ENCODE measurements around the gene HUS1B.

HUS1B gene

DNA sequence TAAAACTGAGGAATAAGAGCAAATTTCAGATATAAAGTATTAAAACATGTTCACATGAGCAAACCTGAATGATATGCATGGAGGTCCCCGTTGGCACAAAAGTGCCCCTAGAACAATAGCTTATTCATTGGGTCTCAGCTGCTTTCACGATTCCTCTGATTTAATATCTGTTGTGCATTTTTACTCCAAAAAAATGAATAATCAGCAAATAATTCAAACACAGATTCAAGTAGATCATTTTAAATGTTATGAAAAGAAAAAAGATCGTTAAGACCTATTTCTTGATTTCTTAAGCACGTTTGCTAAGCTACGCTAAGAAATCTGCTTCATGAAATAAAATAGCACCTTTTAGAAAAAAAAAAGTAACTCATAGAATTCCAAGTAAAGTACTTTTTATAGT is 21.7 kb downstream of the HUS1B start:
- Histone ChIP-seq H3K27ac (ENCODE audit: low read depth, low read length) (no peak overlapping the region), H3K4me1 (ENCODE audit: control insufficient read depth, insufficient read depth, low read length) (no peaks in the 10 kb centered on the region), H3K36me3 (ENCODE audit: control insufficient read depth, insufficient read depth, low read length) (peaks cover 3% of the 10 kb centered on the region), H3K9ac (ENCODE audit: low read length) (no peak overlapping the region), H3K4me3 (ENCODE audit: low read length) (no peak overlapping the region), H3K27me3 (ENCODE audit: control insufficient read depth, insufficient read depth, low read length) (no peaks in the 10 kb centered on the region)

DNA sequence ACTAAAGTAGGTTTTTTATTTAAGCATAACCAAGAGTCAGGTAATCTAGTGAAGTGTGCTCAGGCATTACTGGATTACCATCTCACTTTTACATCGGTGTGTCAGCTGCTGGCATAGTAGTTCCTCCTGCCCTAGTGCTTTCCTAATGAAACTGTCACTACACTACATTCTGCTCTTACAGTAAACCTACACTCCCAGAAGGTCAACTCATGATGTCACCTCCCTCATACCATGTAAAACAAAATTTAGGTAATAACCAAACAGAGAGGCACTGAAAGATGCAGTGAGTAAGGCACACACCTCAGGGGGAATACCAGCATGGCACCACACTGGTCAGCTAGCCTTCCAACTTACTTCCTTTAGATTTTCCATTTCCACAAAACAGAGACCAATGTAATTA is 23.3 kb downstream of the HUS1B start:
- H3K27me3 ChIP-seq (ENCODE audit: control insufficient read depth, insufficient read depth, low read length) = no peaks in the 10 kb centered on the region
- no peak overlapping the region for H3K9ac ChIP-seq (ENCODE audit: low read length)
- no peaks in the 10 kb centered on the region for H3K4me1 ChIP-seq (ENCODE audit: control insufficient read depth, insufficient read depth, low read length)
- peaks cover 3% of the 10 kb centered on the region for H3K36me3 ChIP-seq (ENCODE audit: control insufficient read depth, insufficient read depth, low read length)
- H3K4me3 ChIP-seq (ENCODE audit: low read length) = no peak overlapping the region
- H3K27ac ChIP-seq (ENCODE audit: low read depth, low read length) = no peak overlapping the region

DNA sequence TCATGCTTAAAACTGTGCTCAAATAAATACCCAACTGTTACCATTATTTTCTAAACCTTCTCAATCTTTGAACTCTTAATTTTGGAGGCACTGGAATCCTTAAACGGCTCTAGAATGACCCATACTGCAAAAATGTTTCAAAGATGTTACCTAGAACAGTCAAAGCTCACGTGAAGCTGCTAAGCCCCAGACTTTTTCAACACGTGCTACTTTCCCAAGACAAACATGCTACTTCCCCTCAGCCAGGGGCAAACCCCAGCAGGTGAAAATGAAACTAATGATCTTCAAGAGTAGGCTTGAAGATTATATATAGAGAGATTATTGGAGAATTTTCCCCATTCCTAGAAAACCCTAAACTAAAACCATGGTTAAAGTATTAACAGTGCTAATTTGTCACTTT is 28.1 kb downstream of the HUS1B start:
- Histone ChIP-seq H3K4me1 (ENCODE audit: control insufficient read depth, insufficient read depth, low read length) (peaks cover 6% of the 10 kb centered on the region), H3K9ac (ENCODE audit: low read length) (no peak overlapping the region), H3K27ac (ENCODE audit: low read depth, low read length) (no peak overlapping the region), H3K4me3 (ENCODE audit: low read length) (no peak overlapping the region), H3K36me3 (ENCODE audit: control insufficient read depth, insufficient read depth, low read length) (no peaks in the 10 kb centered on the region), H3K27me3 (ENCODE audit: control insufficient read depth, insufficient read depth, low read length) (no peaks in the 10 kb centered on the region)

DNA sequence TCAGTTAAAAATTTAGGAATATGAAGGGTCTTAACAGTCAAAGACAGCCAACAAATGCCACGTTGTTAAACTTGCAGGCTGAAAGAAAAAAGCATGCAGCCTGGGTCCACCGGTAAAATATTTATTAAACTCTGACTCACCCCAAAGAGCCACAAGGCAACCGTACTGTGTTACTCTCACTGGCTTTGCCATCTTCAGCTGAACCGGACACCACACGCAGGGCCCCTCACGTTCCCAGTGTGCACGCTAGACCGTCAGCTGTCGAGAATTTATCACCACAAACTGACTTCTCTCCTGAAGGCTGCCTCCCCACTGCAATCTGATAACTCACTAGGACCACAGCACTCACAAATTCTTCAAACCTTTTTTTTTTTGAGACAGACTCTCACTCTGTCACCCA is 30.7 kb downstream of the HUS1B start:
- Histone ChIP-seq H3K4me1 (ENCODE audit: control insufficient read depth, insufficient read depth, low read length) (peaks cover 6% of the 10 kb centered on the region), H3K27ac (ENCODE audit: low read depth, low read length) (peak overlapping the region; percentile 68), H3K4me3 (ENCODE audit: low read length) (no peak overlapping the region), H3K9ac (ENCODE audit: low read length) (no peak overlapping the region), H3K27me3 (ENCODE audit: control insufficient read depth, insufficient read depth, low read length) (no peaks in the 10 kb centered on the region), H3K36me3 (ENCODE audit: control insufficient read depth, insufficient read depth, low read length) (no peaks in the 10 kb centered on the region)

DNA sequence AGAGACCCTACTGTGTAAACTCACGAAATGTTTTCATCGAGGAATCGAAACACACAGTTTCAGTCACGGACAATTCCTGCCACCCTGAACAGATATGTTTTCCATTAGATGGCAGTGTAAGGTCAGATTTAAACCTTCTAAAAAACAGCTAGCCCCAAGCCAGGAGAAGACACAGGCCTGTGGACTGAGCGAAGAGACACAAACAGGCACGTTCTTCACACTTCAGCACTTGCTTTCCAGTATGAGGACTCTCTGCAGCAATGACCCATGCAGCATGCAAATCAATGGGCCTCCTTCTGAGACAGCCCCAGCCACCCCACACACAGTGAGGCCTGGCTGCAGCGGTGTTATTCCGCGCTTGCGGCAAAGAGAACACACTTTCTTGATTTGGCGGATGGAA is 31.9 kb downstream of the HUS1B start:
- Histone ChIP-seq H3K4me3 (ENCODE audit: low read length) (no peak overlapping the region), H3K27me3 (ENCODE audit: control insufficient read depth, insufficient read depth, low read length) (no peaks in the 10 kb centered on the region), H3K9ac (ENCODE audit: low read length) (no peak overlapping the region), H3K36me3 (ENCODE audit: control insufficient read depth, insufficient read depth, low read length) (no peaks in the 10 kb centered on the region), H3K4me1 (ENCODE audit: control insufficient read depth, insufficient read depth, low read length) (peaks cover 6% of the 10 kb centered on the region), H3K27ac (ENCODE audit: low read depth, low read length) (peak overlapping the region; percentile 70)

DNA sequence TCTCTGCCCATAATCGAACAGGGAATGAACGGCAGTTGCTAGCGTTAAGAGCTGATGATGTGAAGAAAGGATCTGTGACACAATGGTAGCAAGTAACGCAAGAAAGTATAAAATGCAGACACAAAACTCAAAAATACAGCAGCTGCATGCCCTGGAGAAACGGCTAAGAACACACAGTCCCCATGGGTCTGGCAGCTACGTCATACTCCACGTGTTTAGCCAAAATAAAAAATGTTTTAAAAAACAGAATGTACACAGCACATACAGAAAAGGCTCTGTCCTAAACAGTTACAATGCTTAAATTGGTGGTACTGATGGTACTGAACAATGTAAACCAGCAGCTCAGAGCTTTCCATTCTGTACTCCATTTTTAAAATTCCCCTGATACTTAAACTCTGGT is 34.4 kb downstream of the HUS1B start:
- Histone ChIP-seq H3K27me3 (ENCODE audit: control insufficient read depth, insufficient read depth, low read length) (no peaks in the 10 kb centered on the region), H3K4me3 (ENCODE audit: low read length) (no peak overlapping the region), H3K4me1 (ENCODE audit: control insufficient read depth, insufficient read depth, low read length) (peaks cover 6% of the 10 kb centered on the region), H3K36me3 (ENCODE audit: control insufficient read depth, insufficient read depth, low read length) (no peaks in the 10 kb centered on the region), H3K27ac (ENCODE audit: low read depth, low read length) (peak overlapping the region; percentile 73), H3K9ac (ENCODE audit: low read length) (no peak overlapping the region)

DNA sequence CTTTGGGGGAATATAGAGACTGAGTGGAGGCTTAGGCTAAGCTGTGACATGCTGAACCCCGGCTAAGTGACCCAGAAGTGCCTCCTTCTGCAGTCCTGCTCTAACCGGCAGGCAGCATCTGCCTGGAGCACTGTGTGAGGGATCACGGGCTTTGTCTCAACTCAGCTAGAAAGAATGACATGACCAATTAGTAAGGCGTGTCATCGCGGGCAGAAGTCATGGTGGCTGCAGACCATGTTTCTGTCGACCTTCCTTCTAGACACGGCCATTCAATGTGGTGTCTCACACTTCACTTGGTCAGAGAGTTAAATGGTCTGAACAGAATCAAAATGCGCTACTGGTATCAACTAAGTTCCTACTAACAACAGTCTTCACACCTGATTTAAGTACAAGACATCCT is 35.0 kb downstream of the HUS1B start:
- H3K36me3 ChIP-seq (ENCODE audit: control insufficient read depth, insufficient read depth, low read length) = peaks cover 3% of the 10 kb centered on the region
- peaks cover 6% of the 10 kb centered on the region for H3K4me1 ChIP-seq (ENCODE audit: control insufficient read depth, insufficient read depth, low read length)
- H3K27ac ChIP-seq (ENCODE audit: low read depth, low read length) = peak overlapping the region; percentile 73
- H3K9ac ChIP-seq (ENCODE audit: low read length) = no peak overlapping the region
- H3K27me3 ChIP-seq (ENCODE audit: control insufficient read depth, insufficient read depth, low read length) = no peaks in the 10 kb centered on the region
- H3K4me3 ChIP-seq (ENCODE audit: low read length) = no peak overlapping the region

DNA sequence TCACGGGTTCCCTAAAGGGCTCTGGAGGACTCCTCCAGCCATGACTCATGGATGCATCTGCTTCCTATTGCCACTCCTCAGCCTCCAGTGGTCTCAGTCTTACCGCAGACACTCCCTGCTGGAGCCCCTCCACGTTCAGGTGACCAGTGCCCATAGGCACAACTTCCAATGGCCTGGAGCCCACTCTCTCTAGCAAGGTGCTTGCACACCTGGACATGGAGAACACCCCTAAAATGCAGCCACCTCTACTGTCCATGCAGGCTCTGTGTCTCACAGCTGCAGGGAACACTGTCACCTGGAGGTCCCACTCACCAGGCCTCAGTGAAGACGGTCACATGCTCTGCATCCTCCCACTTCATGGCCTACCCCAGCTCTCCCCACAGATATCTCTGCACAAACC is 36.0 kb downstream of the HUS1B start:
- peaks cover 4% of the 10 kb centered on the region for H3K4me1 ChIP-seq (ENCODE audit: control insufficient read depth, insufficient read depth, low read length)
- H3K27ac ChIP-seq (ENCODE audit: low read depth, low read length) = peak overlapping the region; percentile 22
- no peak overlapping the region for H3K4me3 ChIP-seq (ENCODE audit: low read length)
- H3K36me3 ChIP-seq (ENCODE audit: control insufficient read depth, insufficient read depth, low read length) = peaks cover 3% of the 10 kb centered on the region
- H3K9ac ChIP-seq (ENCODE audit: low read length) = no peak overlapping the region
- H3K27me3 ChIP-seq (ENCODE audit: control insufficient read depth, insufficient read depth, low read length) = no peaks in the 10 kb centered on the region

DNA sequence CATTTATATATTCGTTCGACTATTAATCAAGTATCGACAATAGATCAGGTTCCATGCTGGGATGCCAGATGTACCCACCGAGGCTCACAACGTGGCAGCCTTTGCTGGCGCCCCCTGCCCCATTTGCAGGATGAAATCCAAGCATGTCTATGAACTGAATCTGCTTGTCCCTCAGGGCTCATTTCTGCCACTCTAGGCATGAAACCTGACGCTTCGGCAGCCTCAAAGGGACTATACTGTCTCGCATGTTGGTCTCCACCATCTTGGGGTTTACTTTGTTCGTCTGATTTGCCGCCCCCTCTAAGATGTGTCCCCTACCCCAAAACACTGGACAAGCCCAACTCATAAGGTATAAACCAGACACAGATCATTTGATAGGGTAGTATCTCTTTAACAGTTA is 36.7 kb downstream of the HUS1B start:
- Histone ChIP-seq H3K36me3 (ENCODE audit: control insufficient read depth, insufficient read depth, low read length) (peaks cover 3% of the 10 kb centered on the region), H3K4me1 (ENCODE audit: control insufficient read depth, insufficient read depth, low read length) (no peaks in the 10 kb centered on the region), H3K9ac (ENCODE audit: low read length) (no peak overlapping the region), H3K4me3 (ENCODE audit: low read length) (no peak overlapping the region), H3K27ac (ENCODE audit: low read depth, low read length) (no peak overlapping the region), H3K27me3 (ENCODE audit: control insufficient read depth, insufficient read depth, low read length) (no peaks in the 10 kb centered on the region)

DNA sequence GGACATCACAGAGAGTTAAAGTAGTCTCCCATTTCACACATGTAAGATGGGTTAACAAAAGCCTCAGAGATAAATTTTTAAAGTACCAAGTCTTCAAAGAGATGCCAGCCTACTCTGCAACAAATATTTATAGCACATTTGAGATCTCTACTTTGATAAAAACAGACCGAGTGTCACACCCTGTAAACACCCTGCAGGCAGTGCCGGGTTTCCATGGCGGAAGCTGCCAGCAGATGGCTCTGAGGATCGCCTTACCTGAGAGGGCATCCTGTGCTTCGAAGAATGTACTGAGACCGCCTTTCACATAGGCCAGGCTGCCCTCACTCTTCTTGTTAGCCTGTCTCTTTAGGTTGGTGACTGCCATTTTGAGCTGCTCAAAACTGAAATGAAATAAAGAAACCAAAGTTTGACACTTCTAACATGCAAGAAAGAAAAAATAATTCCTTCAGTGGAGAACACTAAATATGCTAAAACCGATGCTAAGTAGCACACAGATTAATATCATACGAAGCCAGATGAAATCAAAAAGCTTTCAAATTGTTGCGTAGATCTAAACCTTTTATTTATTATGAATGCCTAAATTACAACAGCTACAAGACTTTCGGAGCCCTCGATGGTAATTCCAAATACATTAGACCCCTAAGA is 39.3 kb downstream of the HUS1B start:
- no peak overlapping the region for H3K4me3 ChIP-seq (ENCODE audit: low read length)
- no peaks in the 10 kb centered on the region for H3K4me1 ChIP-seq (ENCODE audit: control insufficient read depth, insufficient read depth, low read length)
- no peak overlapping the region for H3K9ac ChIP-seq (ENCODE audit: low read length)
- H3K36me3 ChIP-seq (ENCODE audit: control insufficient read depth, insufficient read depth, low read length) = peaks cover 3% of the 10 kb centered on the region
- H3K27me3 ChIP-seq (ENCODE audit: control insufficient read depth, insufficient read depth, low read length) = no peaks in the 10 kb centered on the region
- no peak overlapping the region for H3K27ac ChIP-seq (ENCODE audit: low read depth, low read length)

DNA sequence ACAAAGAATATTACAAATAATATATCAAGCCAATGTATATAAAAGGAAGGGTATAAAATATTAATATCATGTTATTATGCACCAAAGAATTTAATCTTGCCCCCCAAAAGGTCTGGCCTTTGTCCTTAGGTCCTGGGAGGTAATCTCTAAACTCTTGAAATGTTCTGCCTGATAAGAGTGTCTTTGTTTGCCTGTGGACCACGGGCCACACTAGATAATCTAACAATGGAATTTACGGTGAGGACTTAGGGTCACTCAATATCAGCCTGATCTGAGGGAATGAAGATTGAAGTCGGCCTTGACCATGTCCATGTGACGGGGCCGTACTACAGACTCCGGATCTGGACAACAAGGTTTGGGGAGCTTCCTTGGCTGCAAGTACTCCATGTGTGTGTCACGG is 42.9 kb downstream of the HUS1B start:
- Histone ChIP-seq H3K36me3 (ENCODE audit: control insufficient read depth, insufficient read depth, low read length) (peaks cover 3% of the 10 kb centered on the region), H3K4me1 (ENCODE audit: control insufficient read depth, insufficient read depth, low read length) (no peaks in the 10 kb centered on the region), H3K27ac (ENCODE audit: low read depth, low read length) (no peak overlapping the region), H3K4me3 (ENCODE audit: low read length) (no peak overlapping the region), H3K9ac (ENCODE audit: low read length) (no peak overlapping the region), H3K27me3 (ENCODE audit: control insufficient read depth, insufficient read depth, low read length) (no peaks in the 10 kb centered on the region)

DNA sequence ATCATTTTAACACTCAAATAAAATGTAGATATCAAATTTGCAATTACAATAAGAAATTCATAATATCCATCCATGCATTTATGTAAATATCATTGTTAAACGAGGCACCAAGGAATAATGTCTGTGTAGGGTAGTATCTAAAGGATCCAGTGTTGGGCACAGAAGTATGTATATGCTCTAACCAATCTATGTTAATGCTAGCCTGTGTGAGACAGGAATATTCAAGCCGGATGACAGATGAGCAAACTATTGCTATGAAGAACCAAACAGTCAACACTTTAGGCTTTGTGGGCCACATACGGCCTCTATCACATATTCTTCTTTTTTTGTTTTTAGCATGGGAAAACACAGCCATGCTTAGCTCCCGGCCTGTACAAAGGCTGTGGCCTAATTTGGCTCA is 45.0 kb downstream of the HUS1B start:
- Histone ChIP-seq H3K9ac (ENCODE audit: low read length) (no peak overlapping the region), H3K4me3 (ENCODE audit: low read length) (no peak overlapping the region), H3K27me3 (ENCODE audit: control insufficient read depth, insufficient read depth, low read length) (no peaks in the 10 kb centered on the region), H3K27ac (ENCODE audit: low read depth, low read length) (no peak overlapping the region), H3K36me3 (ENCODE audit: control insufficient read depth, insufficient read depth, low read length) (no peaks in the 10 kb centered on the region), H3K4me1 (ENCODE audit: control insufficient read depth, insufficient read depth, low read length) (no peaks in the 10 kb centered on the region)

DNA sequence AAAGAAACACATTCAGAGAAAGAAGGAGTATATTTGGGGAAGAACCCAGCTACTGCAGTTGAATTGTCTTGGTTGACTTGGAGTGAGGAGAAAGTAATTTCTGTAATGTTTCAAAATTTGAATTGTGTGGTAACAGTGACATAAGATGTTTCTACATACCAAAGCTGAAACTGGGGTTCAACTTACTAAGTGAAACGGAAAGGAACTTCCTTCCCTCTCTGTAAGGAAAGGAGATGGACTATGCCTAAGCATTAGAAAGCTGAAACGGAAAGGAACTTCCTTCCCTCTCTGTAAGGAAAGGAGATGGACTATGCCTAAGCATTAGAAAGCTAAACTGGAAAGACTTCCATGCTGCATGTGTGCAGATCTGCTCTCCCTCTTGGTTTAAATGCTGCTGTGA is 46.0 kb downstream of the HUS1B start:
- Histone ChIP-seq H3K27ac (ENCODE audit: low read depth, low read length) (no peak overlapping the region), H3K4me3 (ENCODE audit: low read length) (no peak overlapping the region), H3K4me1 (ENCODE audit: control insufficient read depth, insufficient read depth, low read length) (no peaks in the 10 kb centered on the region), H3K9ac (ENCODE audit: low read length) (no peak overlapping the region), H3K36me3 (ENCODE audit: control insufficient read depth, insufficient read depth, low read length) (peaks cover 2% of the 10 kb centered on the region), H3K27me3 (ENCODE audit: control insufficient read depth, insufficient read depth, low read length) (no peaks in the 10 kb centered on the region)

Measured in rectal smooth muscle tissue (tissue), 1 donor.